Muscle of back (tissue), 10 donors: Measurements from ENCODE around the gene RCAN1. TPM values are rescaled to one million over a fixed set of nuclear protein-coding genes. Genes with fewer than 3 reads are reported as not detected.

ENCODE experiments used
- polyA plus RNA-seq, 10 donors: library from polyadenylated mRNA; unstranded; fragments of 120-200 nt; gene quantifications; one replicate each; pipeline ENCODE4 v1.2.1, GENCODE V29; 2013; ENCODE audit not compliant: insufficient read length in 10 of 10

The RCAN1 gene
- polyA plus RNA-seq, 10 donors: 21.8 to 55.5 (median 30.0) TPM

Other genes with a start within 250 kb of the RCAN1 start
- 10 to 100 TPM in 2 of 10 donors, 1 to 10 TPM in 8; 1.3 to 19.9 (median 7.9) TPM for gene SMIM11, start 239.6 kb downstream of the RCAN1 start, polyA plus RNA-seq
- under 1 TPM in 3 of 10 donors, not detected in 7; 0.19 to 0.26 (median 0.22) TPM for gene SMIM34, start 191.2 kb downstream of the RCAN1 start, polyA plus RNA-seq
- under 1 TPM in 9 of 10 donors, not detected in 1; 0.15 to 0.83 (median 0.35) TPM for gene KCNE1, start 102.9 kb downstream of the RCAN1 start, polyA plus RNA-seq
- gene CLIC6, start 53.9 kb upstream of the RCAN1 start, polyA plus RNA-seq: under 1 TPM in 5 of 10 donors, not detected in 5; 0.05 to 0.07 (median 0.06) TPM